NB4 (cell line): ENCODE results near the gene ALG6.

Experiments
- CTCF ChIP-seq: IDR thresholded peaks from one replicate; pipeline ENCODE4 v1.5.1; 2012; ENCODE audit warnings: low read depth, low read length
- MAX ChIP-seq: IDR thresholded peaks from 2 replicates; pipeline ENCODE4 v1.6.1; 2011; ENCODE audit warnings: low read depth, low read length
- POLR2A ChIP-seq: IDR thresholded peaks from 2 replicates; pipeline ENCODE4 v1.6.1; 2011; ENCODE audit warnings: mild to moderate bottlenecking; ENCODE audit not compliant: insufficient read length; ENCODE audit errors: extremely low read depth

DNA sequence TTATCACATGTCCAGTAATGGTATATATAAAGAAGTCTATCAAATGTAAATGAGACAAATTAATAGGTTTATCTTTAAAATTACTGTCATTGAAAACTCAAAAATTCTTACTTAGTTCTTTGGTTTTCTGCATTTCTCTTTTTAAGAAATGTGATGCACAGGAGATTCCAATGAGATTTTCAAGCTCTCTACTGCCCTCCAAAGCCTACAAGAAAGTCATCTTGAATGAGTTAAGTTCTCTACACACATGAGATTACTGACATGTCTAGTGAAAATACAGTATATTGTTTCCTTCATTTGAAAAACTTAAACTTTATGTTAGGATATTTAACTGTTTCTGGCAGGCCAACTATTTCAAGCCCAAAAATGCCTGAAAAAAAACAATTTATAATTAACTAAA is 86.8 kb downstream of the ALG6 start:
- TF ChIP-seq CTCF (no peak), POLR2A (no peak), MAX (no peak)
